ENCODE results near the gene ABHD15.

Gene ABHD15

DNA sequence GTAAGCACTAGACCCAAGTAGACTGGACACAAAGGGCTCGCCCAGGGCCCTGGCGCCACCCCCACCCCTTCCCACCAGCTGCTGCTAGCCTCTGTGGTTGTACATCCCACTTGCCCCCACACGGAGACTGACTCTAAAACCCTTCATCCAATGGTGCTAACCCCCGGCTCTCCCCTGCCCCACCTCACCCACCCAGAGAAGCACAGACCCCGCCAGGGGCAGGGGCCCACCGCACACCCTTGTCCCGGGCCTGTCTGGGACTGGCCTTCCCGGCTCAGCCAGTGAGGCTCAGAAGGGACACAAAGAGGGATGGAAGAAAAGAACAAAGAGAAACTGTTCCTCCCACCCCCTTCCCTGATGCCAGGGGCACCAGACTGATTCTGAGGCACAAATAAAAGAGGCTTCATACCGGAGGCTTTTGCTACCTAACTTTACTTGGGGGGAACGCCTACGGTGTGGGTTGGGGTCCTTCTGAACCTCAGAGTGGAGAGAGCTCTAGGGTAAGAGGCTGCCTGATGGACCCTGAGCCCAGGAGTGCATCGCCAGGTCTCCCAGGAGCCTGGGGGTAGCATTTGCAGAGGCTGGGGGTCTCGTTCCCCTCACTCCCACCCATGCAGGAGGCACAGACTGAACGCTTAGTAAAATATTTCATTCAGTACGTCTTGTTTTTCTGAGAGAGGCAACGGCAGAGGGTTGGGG lies 47.7 kb upstream of the ABHD15 start:
- Histone ChIP-seq H3K4me2 (peak overlapping the region; percentile 79), H3K27me3 (ENCODE audit: insufficient read depth, low read depth) (peaks cover 13% of the 10 kb centered on the region; the same call in 1 of the 2 replicates), H3K79me2 (ENCODE audit: insufficient read depth, low read depth) (no peaks in the 10 kb centered on the region), H3K27ac (no peak overlapping the region), H3K4me1 (ENCODE audit: low read depth, poor library complexity, severe bottlenecking) (peaks cover 43% of the 10 kb centered on the region), H2AFZ (ENCODE audit: low read depth) (peak overlapping the region; percentile 70), H3K9ac (no peak overlapping the region), H3K36me3 (ENCODE audit: insufficient read depth) (no peaks in the 10 kb centered on the region), H4K20me1 (ENCODE audit: insufficient read depth) (no peaks in the 10 kb centered on the region), H3K4me3 (IDR thresholded peaks at IDR 0.05; ENCODE audit: insufficient read depth, low read depth, low read length) (no peak overlapping the region)
- TF ChIP-seq CTCF (conservative IDR thresholded peaks at IDR 0.05; ENCODE audit: low read depth, low read length), result 0 out of 2 replicates have a peak, but pooled peaks have one; percentile 5

DNA sequence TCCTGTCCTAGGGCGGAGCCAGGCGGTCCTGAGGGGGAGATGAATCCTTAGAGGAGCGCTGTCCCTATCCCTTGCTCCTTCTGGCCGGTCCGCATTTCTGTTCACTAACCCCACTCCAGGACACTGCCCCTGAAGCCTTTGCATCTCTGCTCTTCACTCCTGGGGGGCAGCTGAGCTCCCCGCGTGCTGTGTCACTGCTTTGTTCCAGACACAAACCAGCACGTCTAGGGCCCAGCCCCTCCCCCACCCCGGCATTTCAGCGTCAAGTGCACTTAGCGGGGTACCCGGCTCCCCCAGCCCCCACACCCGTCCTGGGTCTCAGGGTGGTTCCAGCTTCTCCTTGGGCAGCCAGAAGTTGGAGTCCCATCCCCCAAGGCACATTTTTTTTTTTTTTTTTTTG lies 47.0 kb upstream of the ABHD15 start:
- H2AFZ ChIP-seq (ENCODE audit: low read depth), result peak overlapping the region; percentile 93; the same call in 1 of the 2 replicates
- peak overlapping the region; percentile 79 for H3K4me2 ChIP-seq
- TF ChIP-seq CTCF (conservative IDR thresholded peaks at IDR 0.05; ENCODE audit: low read depth, low read length), result no peak
- H3K79me2 ChIP-seq (ENCODE audit: insufficient read depth, low read depth), result no peaks in the 10 kb centered on the region
- peaks cover 36% of the 10 kb centered on the region for H3K4me1 ChIP-seq (ENCODE audit: low read depth, poor library complexity, severe bottlenecking)
- H3K4me3 ChIP-seq (IDR thresholded peaks at IDR 0.05; ENCODE audit: insufficient read depth, low read depth, low read length), result no peak overlapping the region
- H3K27me3 ChIP-seq (ENCODE audit: insufficient read depth, low read depth), result peaks cover 13% of the 10 kb centered on the region; the same call in 1 of the 2 replicates
- no peaks in the 10 kb centered on the region for H3K36me3 ChIP-seq (ENCODE audit: insufficient read depth)
- H4K20me1 ChIP-seq (ENCODE audit: insufficient read depth), result no peaks in the 10 kb centered on the region
- no peak overlapping the region for H3K27ac ChIP-seq
- peak overlapping the region; percentile 7; the same call in 1 of the 2 replicates for H3K9ac ChIP-seq

DNA sequence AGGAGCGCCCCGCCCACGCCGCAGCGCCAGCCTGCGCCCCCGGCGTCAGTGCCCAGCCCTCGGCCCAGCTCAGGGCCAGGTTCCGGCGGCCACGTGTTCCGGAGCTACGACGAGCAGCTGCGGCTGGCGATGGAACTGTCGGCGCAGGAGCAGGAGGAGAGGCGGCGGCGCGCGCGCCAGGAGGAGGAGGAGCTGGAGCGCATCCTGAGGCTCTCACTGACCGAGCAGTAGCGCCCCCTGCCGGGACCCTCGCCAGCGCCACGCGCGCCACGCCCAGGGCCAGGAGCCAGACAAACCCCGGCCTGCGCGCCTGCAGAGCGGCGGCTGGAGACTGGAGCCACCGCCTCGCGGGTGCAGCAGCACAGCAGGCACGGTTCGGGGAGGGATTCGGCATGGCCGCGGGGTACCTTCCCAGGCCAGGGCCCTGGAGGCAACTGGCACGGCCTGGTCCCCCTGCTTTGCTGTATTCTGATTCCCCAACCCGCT lies 46.6 kb upstream of the ABHD15 start:
- H3K9ac ChIP-seq, result peak overlapping the region; percentile 16; the same call in 1 of the 2 replicates
- H3K4me3 ChIP-seq (IDR thresholded peaks at IDR 0.05; ENCODE audit: insufficient read depth, low read depth, low read length), result no peak overlapping the region
- peaks cover 35% of the 10 kb centered on the region for H3K4me1 ChIP-seq (ENCODE audit: low read depth, poor library complexity, severe bottlenecking)
- H3K4me2 ChIP-seq, result peak overlapping the region; percentile 79
- H2AFZ ChIP-seq (ENCODE audit: low read depth), result peak overlapping the region; percentile 93; the same call in 1 of the 2 replicates
- no peaks in the 10 kb centered on the region for H3K36me3 ChIP-seq (ENCODE audit: insufficient read depth)
- peak; percentile 86 for TF ChIP-seq CTCF (conservative IDR thresholded peaks at IDR 0.05; ENCODE audit: low read depth, low read length)
- H3K27ac ChIP-seq, result no peak overlapping the region
- H4K20me1 ChIP-seq (ENCODE audit: insufficient read depth), result no peaks in the 10 kb centered on the region
- H3K27me3 ChIP-seq (ENCODE audit: insufficient read depth, low read depth), result peaks cover 13% of the 10 kb centered on the region; the same call in 1 of the 2 replicates
- no peaks in the 10 kb centered on the region for H3K79me2 ChIP-seq (ENCODE audit: insufficient read depth, low read depth)

GRCh38 chr17:29612404-29613280 lies 45.8 kb upstream of the ABHD15 start:
- Histone ChIP-seq H3K4me3 (IDR thresholded peaks at IDR 0.05; ENCODE audit: insufficient read depth, low read depth, low read length) (no peak overlapping the region), H3K79me2 (ENCODE audit: insufficient read depth, low read depth) (no peaks in the 10 kb centered on the region), H3K27me3 (ENCODE audit: insufficient read depth, low read depth) (peaks cover 13% of the 10 kb centered on the region; the same call in 1 of the 2 replicates), H4K20me1 (ENCODE audit: insufficient read depth) (no peaks in the 10 kb centered on the region), H3K4me1 (ENCODE audit: low read depth, poor library complexity, severe bottlenecking) (peaks cover 33% of the 10 kb centered on the region), H3K36me3 (ENCODE audit: insufficient read depth) (no peaks in the 10 kb centered on the region), H3K4me2 (peak overlapping the region; percentile 79), H3K27ac (no peak overlapping the region), H3K9ac (peak overlapping the region; percentile 16; the same call in 1 of the 2 replicates), H2AFZ (ENCODE audit: low read depth) (peak overlapping the region; percentile 93; the same call in 1 of the 2 replicates)
- no peak for TF ChIP-seq CTCF (conservative IDR thresholded peaks at IDR 0.05; ENCODE audit: low read depth, low read length)

All from KMS-11 (cell line).